ENCODE data around the gene OPTN.
A peak's percentile ranks its signal among the peaks of the same experiment; 100 is the strongest.
"Not testable (repeated sequence)": the region's sequence is repeated elsewhere in the genome, so short reads cannot be mapped to it uniquely, and the experiment has no call there.

OPTN gene

GRCh38 chr10:13099666-13100348, at the start of gene OPTN:
OPTN (plus strand) TSS chr10:13100163; CDS start chr10:13109123, 8,960 bp downstream.
- DNase-seq: peak; percentile 76

- no peak for DNase-seq
Measured at GRCh38 chr10:13051126-13051694, 48.8 kb upstream of the OPTN start.

GRCh38 chr10:13053208-13053607, 46.8 kb upstream of the OPTN start:
- DNase-seq: not testable (repeated sequence)

- no peak for DNase-seq
Measured at GRCh38 chr10:13053794-13054462, 46.0 kb upstream of the OPTN start.

- no peak for DNase-seq
Measured at GRCh38 chr10:13054844-13055243, 45.1 kb upstream of the OPTN start.

- DNase-seq: no peak
Measured at GRCh38 chr10:13056456-13057077, 43.4 kb upstream of the OPTN start.

GRCh38 chr10:13062803-13063202, 37.2 kb upstream of the OPTN start:
- no peak for DNase-seq

- no peak for DNase-seq
Measured at GRCh38 chr10:13066527-13066926, 33.4 kb upstream of the OPTN start.

- DNase-seq: no peak
Measured at GRCh38 chr10:13067431-13067830, 32.5 kb upstream of the OPTN start.

GRCh38 chr10:13068071-13068470, 31.9 kb upstream of the OPTN start:
- no peak for DNase-seq

- DNase-seq: no peak
Measured at GRCh38 chr10:13068484-13068883, 31.5 kb upstream of the OPTN start.

GRCh38 chr10:13072339-13072738, 27.6 kb upstream of the OPTN start:
- no peak for DNase-seq

GRCh38 chr10:13074563-13075451, 25.2 kb upstream of the OPTN start:
- DNase-seq: peak; percentile 29

- DNase-seq: no peak
Measured at GRCh38 chr10:13078912-13079775, 20.8 kb upstream of the OPTN start.

GRCh38 chr10:13079776-13080050, 20.2 kb upstream of the OPTN start:
- DNase-seq: no peak

GRCh38 chr10:13080643-13081042, 19.3 kb upstream of the OPTN start:
- DNase-seq: no peak

- DNase-seq: not testable (repeated sequence)
Measured at GRCh38 chr10:13083700-13084099, 16.3 kb upstream of the OPTN start.

GRCh38 chr10:13086056-13086455, 13.9 kb upstream of the OPTN start:
- no peak for DNase-seq

- no peak for DNase-seq
Measured at GRCh38 chr10:13087601-13087985, 12.4 kb upstream of the OPTN start.

- no peak for DNase-seq
Measured at GRCh38 chr10:13087986-13088618, 11.9 kb upstream of the OPTN start.

GRCh38 chr10:13089345-13089744, 10.6 kb upstream of the OPTN start:
- DNase-seq: no peak

GRCh38 chr10:13090289-13090688, 9.7 kb upstream of the OPTN start:
- DNase-seq: no peak

Measured in CD4-positive, alpha-beta T cell treated with Interleukin-4 for 4 hours (primary cell).